ENCODE results near the gene RIC8B. TPM values are rescaled to one million over a fixed set of nuclear protein-coding genes. Genes with fewer than 3 reads are reported as not detected.

The RIC8B gene
- total RNA-seq, 1 experiment from 2014 or later, result 29.0 TPM

- Histone ChIP-seq H3K4me2 (ENCODE audit: insufficient read depth, insufficient read length, low read length) (no peak overlapping the region), H2BK20ac (ENCODE audit: low read depth, low read length, poor library complexity, severe bottlenecking) (no peak overlapping the region), H3K27ac (ENCODE audit: insufficient read length, low read depth, low read length) (no peak overlapping the region), H4K5ac (ENCODE audit: insufficient read length, low read depth, low read length) (no peak overlapping the region), H4K20me1 (ENCODE audit: control insufficient read depth, insufficient read depth, insufficient read length) (no peaks in the 10 kb centered on the region), H3K79me1 (ENCODE audit: insufficient read depth, low read depth, low read length, poor library complexity, severe bottlenecking) (no peaks in the 10 kb centered on the region), H2BK5ac (ENCODE audit: insufficient read length, low read length) (no peak overlapping the region), H3K79me2 (ENCODE audit: insufficient read depth, low read length) (no peaks in the 10 kb centered on the region), H3K18ac (ENCODE audit: insufficient read length, low read depth, low read length) (no peak overlapping the region), H3T11ph (ENCODE audit: low read length) (no peak overlapping the region), H3K14ac (ENCODE audit: insufficient read depth, low read length) (no peak overlapping the region), H3K9me3 (ENCODE audit: control insufficient read depth, low read depth, low read length) (no peaks in the 10 kb centered on the region), H3K4ac (ENCODE audit: low read depth, low read length) (no peak overlapping the region), H3K23me2 (ENCODE audit: insufficient read length, low read depth, low read length, poor library complexity, severe bottlenecking) (peaks cover under 1% of the 10 kb centered on the region), H2BK120ac (ENCODE audit: low read depth, low read length, poor library complexity, severe bottlenecking) (no peak overlapping the region), H3K9ac (ENCODE audit: extremely low read depth, insufficient read length, low read length) (no peak overlapping the region), H3K56ac (ENCODE audit: insufficient read length, low read depth, low read length) (no peak overlapping the region), H4K8ac (replicated peaks; ENCODE audit: insufficient read length, low read depth, low read length) (no peak overlapping the region), H2AK5ac (ENCODE audit: insufficient read length, low read length) (no peak overlapping the region), H2BK12ac (ENCODE audit: insufficient read length, low read depth, low read length) (no peak overlapping the region), H4K91ac (ENCODE audit: insufficient read length, low read depth, low read length) (no peak overlapping the region), H2BK15ac (ENCODE audit: low read depth, low read length) (no peak overlapping the region), H3K23ac (ENCODE audit: insufficient read length, low read depth, low read length) (no peak overlapping the region), H3K27me3 (ENCODE audit: insufficient read depth, low read length) (peaks cover 2% of the 10 kb centered on the region; the same call in 1 of the 2 replicates), H2AFZ (ENCODE audit: low read length) (no peak overlapping the region), H3K4me1 (ENCODE audit: insufficient read depth, low read length) (peaks cover 4% of the 10 kb centered on the region; the same call in 1 of the 2 replicates)
- no peak overlapping the region for H3K4me3 Mint-ChIP-seq
- DNase-seq, result no peak
- no peak overlapping the region for H3K27ac Mint-ChIP-seq
- peaks cover 37% of the 10 kb centered on the region for H3K27me3 Mint-ChIP-seq (ENCODE audit: low read depth)
- peaks cover 23 to 28% of the 10 kb centered on the region in 2 experiments for H3K4me1 Mint-ChIP-seq
- WGBS (ENCODE audit: extremely low coverage, insufficient read length, low lambda C conversion rate), result no CpG with 5 or more reads among the region's 13 CpGs
- H3K36me3 Mint-ChIP-seq (ENCODE audit: insufficient read depth in 1 of 3, low read depth in 3 of 3), result no peaks in the 10 kb centered on the region
- TF ChIP-seq, protein P1, sequence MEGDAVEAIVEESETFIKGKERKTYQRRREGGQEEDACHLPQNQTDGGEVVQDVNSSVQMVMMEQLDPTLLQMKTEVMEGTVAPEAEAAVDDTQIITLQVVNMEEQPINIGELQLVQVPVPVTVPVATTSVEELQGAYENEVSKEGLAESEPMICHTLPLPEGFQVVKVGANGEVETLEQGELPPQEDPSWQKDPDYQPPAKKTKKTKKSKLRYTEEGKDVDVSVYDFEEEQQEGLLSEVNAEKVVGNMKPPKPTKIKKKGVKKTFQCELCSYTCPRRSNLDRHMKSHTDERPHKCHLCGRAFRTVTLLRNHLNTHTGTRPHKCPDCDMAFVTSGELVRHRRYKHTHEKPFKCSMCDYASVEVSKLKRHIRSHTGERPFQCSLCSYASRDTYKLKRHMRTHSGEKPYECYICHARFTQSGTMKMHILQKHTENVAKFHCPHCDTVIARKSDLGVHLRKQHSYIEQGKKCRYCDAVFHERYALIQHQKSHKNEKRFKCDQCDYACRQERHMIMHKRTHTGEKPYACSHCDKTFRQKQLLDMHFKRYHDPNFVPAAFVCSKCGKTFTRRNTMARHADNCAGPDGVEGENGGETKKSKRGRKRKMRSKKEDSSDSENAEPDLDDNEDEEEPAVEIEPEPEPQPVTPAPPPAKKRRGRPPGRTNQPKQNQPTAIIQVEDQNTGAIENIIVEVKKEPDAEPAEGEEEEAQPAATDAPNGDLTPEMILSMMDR (conservative IDR thresholded peaks at IDR 0.05), result no peak
- no peaks in the 10 kb centered on the region; a peak in 1 of 5 replicates for H3K9me3 Mint-ChIP-seq
These were observed 123.8 kb downstream of the RIC8B start for GRCh38 chr12:106897981-106898901.

All from H9 (cell line).